ENCODE measurements around the gene PKDCC. TPM values are rescaled to one million over a fixed set of nuclear protein-coding genes. Genes with fewer than 3 reads are reported as not detected.
"Not testable (repeated sequence)": the region's sequence is repeated elsewhere in the genome, so short reads cannot be mapped to it uniquely, and the experiment has no call there.

PKDCC gene
- total RNA-seq, 1 donor from 2014 or later, result 81.9 TPM

DNA sequence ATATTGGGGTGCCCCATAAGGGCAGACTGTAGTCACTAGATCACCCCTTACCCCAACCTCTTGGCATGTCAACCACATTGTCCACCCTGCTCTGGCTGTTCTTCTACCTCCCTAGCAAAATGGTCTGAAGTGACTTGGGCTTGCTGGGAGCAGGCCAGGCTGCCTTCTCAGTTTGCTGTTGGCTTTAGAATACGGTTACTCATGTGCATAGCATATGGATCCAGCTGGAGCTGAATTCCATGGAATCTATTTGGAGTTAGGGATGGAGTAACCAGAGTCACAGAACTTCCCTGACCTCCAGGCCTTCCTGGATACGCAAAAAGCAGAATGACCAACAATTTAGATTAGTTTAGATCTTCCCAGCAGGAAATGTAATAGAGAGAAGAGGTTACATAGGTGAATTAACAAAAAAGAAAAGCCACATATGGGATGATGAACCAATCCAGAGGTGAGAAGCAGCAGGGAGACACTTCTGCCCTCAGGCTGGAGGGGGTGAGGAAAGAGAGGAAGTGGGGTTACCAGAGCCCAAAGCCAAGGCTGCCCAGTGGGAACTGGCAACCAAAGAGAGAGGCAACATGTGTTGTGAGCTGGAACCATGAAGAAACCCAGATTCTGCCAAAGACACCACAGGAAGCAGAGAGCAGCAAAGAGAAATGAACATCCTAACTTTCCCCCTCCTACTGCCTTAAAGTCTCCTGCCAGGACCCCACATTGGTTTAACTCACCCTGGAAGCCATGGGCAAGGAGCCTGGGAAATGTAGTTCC lies 26.1 kb downstream of the PKDCC start:
- H3K4me1 Mint-ChIP-seq, result peaks cover 20% of the 10 kb centered on the region
- H3K9me3 Mint-ChIP-seq, result no peaks in the 10 kb centered on the region
- H3K4me3 Mint-ChIP-seq, result no peak overlapping the region
- no peak overlapping the region for H3K27ac Mint-ChIP-seq (ENCODE audit: unreplicated experiment)
- TF ChIP-seq, protein P1, sequence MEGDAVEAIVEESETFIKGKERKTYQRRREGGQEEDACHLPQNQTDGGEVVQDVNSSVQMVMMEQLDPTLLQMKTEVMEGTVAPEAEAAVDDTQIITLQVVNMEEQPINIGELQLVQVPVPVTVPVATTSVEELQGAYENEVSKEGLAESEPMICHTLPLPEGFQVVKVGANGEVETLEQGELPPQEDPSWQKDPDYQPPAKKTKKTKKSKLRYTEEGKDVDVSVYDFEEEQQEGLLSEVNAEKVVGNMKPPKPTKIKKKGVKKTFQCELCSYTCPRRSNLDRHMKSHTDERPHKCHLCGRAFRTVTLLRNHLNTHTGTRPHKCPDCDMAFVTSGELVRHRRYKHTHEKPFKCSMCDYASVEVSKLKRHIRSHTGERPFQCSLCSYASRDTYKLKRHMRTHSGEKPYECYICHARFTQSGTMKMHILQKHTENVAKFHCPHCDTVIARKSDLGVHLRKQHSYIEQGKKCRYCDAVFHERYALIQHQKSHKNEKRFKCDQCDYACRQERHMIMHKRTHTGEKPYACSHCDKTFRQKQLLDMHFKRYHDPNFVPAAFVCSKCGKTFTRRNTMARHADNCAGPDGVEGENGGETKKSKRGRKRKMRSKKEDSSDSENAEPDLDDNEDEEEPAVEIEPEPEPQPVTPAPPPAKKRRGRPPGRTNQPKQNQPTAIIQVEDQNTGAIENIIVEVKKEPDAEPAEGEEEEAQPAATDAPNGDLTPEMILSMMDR (conservative IDR thresholded peaks at IDR 0.05), result no peak
- no peak for DNase-seq (ENCODE audit: low read depth, low spot score)
- H3K36me3 Mint-ChIP-seq (ENCODE audit: low read depth), result no peaks in the 10 kb centered on the region
- peaks cover 5% of the 10 kb centered on the region for H3K27me3 Mint-ChIP-seq (ENCODE audit: low read depth)

DNA sequence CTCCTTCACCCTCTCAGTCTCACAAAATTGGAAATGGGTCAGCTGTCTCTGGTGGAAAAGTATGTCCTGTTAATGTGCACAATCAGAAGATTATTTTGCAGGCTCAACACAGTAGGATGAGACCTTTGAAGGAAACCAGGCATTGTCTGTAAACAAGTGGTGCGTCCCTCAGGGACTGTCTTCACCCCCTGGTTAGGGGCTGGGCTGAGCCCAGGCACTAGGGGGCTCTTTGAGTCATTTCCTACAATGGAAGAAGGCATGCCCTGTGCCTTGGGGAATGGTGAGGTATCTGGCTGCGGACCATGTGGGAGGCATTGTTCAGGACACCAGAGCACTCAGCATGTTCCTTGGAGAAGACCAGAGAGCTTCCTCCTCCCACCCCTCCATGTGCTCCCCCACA lies 26.8 kb downstream of the PKDCC start:
- Mint-ChIP-seq H3K4me1 (peaks cover 20% of the 10 kb centered on the region), H3K4me3 (no peak overlapping the region), H3K27me3 (ENCODE audit: low read depth) (peaks cover 5% of the 10 kb centered on the region), H3K27ac (ENCODE audit: unreplicated experiment) (no peak overlapping the region), H3K9me3 (no peaks in the 10 kb centered on the region), H3K36me3 (ENCODE audit: low read depth) (no peaks in the 10 kb centered on the region)
- TF ChIP-seq, protein P1 (conservative IDR thresholded peaks at IDR 0.05), result no peak
- DNase-seq (ENCODE audit: low read depth, low spot score), result no peak

DNA sequence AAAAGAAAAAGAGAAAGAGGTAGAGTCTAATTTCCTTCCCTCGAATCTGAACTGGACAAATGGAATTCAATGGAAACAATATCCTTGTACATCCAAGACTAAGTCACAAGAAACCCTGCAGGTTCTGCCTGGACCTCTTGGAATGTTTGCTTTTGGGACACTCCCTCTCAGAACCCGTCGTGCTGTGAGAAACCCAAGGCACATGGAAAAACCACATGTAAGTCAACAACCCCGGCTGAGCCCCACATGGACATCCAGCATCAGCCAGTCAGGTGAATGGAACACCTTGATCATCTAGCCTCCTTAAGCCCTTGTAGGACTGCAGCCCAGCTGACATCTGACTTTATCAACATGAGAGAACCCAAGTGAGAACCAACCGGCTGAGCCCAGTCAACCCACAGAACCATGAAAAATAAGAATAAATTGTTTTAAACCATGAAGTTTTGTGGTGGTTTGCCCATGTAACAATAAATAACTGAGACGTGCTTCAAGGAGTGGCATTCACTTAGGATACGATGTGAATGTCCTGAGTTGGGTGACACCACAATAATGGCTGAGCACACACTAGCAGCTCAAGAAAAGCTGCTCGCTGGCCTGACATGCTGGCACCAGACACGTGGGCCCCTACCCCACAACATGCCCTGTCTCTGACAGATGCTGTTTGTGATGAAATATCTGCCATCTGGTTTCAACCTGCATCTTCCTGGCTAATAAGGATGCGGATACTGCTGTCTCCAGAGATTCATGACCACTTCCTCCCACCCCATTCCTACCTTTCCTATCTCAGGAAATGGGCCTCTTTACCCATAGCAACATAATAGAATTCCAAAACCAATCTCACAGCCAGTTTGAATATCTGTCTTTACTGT lies 28.8 kb downstream of the PKDCC start:
- TF ChIP-seq, protein P1 (conservative IDR thresholded peaks at IDR 0.05), result no peak
- H3K4me1 Mint-ChIP-seq, result peaks cover 20% of the 10 kb centered on the region
- H3K4me3 Mint-ChIP-seq, result no peak overlapping the region
- peaks cover 5% of the 10 kb centered on the region for H3K27me3 Mint-ChIP-seq (ENCODE audit: low read depth)
- no peak overlapping the region for H3K27ac Mint-ChIP-seq (ENCODE audit: unreplicated experiment)
- H3K9me3 Mint-ChIP-seq, result no peaks in the 10 kb centered on the region
- DNase-seq (ENCODE audit: low read depth, low spot score), result no peak
- H3K36me3 Mint-ChIP-seq (ENCODE audit: low read depth), result no peaks in the 10 kb centered on the region

DNA sequence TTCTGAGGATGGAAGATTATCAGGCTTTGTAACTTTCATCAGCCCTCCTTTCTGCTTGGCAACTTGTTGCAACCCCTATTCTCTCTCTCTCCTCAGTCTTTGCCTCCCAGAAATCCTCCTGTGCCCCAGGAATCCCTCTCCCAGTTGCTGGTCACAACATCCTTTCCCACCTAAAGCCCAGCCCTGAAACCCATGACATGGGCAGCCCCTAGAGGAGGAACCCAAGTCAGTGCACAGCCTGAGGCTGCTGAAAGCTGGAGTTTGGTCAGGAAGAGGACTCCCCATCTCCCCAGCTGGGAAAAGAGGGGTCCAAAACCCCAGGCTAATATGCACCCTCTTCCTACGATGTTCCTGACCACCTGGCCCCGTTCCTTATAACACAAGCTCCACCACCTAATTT lies 29.5 kb downstream of the PKDCC start:
- Mint-ChIP-seq H3K36me3 (ENCODE audit: low read depth) (no peaks in the 10 kb centered on the region), H3K27ac (ENCODE audit: unreplicated experiment) (no peak overlapping the region), H3K9me3 (no peaks in the 10 kb centered on the region), H3K27me3 (ENCODE audit: low read depth) (peaks cover 5% of the 10 kb centered on the region), H3K4me3 (no peak overlapping the region), H3K4me1 (peaks cover 14% of the 10 kb centered on the region)
- DNase-seq (ENCODE audit: low read depth, low spot score), result no peak
- TF ChIP-seq, protein P1 (conservative IDR thresholded peaks at IDR 0.05), result no peak

DNA sequence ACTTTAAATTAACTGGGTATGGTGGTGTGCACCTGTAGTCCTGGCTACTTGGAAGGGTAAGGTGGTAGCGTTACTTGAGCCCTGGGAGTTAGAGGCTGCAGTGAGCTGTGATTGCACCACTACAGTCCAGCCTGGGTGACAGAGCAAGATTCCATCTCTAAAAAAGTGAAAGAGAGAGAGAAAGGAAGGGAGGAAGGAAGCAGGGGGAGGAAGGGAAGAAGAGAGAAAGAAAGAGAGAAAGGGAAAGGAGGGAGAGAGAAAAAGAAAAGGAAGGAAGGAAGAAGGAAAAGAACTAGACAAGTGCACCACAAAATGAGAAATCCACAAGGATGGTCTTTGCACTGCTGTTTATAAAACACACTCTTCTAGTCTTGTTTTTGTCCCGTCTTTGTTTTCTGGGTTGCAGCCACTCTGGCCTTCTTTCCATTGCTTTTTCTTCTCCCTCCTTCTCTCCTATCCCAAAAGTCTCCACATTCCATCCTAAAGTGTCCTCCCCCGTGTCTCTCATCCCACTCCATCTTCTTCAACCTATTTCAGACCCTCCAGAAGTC lies 32.0 kb downstream of the PKDCC start:
- Mint-ChIP-seq H3K4me1 (no peaks in the 10 kb centered on the region), H3K27me3 (ENCODE audit: low read depth) (peaks cover 5% of the 10 kb centered on the region), H3K4me3 (no peak overlapping the region), H3K27ac (ENCODE audit: unreplicated experiment) (no peak overlapping the region), H3K9me3 (no peaks in the 10 kb centered on the region), H3K36me3 (ENCODE audit: low read depth) (no peaks in the 10 kb centered on the region)
- DNase-seq (ENCODE audit: low read depth, low spot score), result no peak
- TF ChIP-seq, protein P1 (conservative IDR thresholded peaks at IDR 0.05), result no peak

DNA sequence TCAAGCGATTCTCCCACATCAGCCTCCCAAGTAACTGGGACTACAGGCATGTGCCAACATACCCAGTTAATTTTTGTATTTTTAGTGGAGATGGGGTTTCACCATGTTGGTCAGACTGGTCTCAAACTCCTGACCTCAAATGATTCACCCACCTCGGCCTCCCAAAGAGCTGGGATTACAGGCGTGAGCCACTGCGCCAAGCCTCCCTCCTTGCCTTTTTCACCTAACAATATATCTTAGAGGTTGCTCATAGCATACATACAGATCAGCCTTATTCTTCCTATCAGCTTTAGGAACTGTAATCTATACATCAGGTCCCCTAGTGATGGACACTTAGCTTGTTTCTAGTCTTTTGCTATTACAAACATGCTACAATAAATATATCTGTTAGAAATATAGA lies 33.3 kb downstream of the PKDCC start:
- not testable (repeated sequence) for DNase-seq (ENCODE audit: low read depth, low spot score); H3K9me3 Mint-ChIP-seq; H3K36me3 Mint-ChIP-seq (ENCODE audit: low read depth); H3K27me3 Mint-ChIP-seq (ENCODE audit: low read depth); H3K4me3 Mint-ChIP-seq; H3K4me1 Mint-ChIP-seq; H3K27ac Mint-ChIP-seq (ENCODE audit: unreplicated experiment)
